GM10847 (cell line): ENCODE results near the gene CCDC14.

Experiments
- POLR2A ChIP-seq: IDR thresholded peaks from 2 replicates; pipeline ENCODE4 v1.6.1; 2011; ENCODE audit not compliant: insufficient read length; ENCODE audit errors: extremely low read depth

Gene CCDC14

DNA sequence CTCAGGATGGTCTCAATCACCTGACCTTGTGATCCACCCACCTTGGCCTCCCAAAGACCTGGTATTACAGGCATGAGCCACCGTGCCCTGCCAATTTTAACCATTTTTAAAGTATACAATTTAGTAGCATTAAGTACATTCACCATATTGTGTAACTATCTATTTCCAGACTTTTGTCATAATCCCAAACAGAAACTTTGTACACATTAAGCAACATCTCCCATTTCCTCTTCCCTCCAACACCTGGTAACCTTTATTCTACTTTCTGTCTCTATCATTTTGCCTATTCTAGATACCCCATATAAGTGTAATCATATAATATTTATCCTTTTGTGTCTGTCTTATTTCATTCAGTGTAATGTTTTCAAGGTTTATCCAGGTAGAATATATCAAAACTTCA is 68.0 kb downstream of the CCDC14 start:
- TF ChIP-seq POLR2A, result no peak

DNA sequence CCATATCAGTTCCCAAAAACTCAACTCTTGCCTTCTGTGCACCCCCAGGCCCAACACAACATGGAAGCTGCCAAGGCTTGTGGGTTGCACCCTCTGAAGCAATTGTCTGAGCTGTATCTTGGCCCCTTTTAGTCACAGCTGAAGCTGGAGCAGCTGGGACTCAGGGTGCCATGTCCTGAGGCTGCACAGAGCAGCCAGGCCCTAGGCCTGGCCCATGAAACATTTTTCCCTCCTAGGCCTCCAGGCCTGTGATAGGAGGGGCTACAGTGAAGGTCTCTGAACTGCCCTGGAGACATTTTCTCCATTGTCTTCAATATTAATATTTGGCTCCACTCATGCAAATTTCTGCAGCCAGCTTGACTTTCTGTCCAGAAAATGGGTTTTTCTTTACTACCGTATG is 68.8 kb downstream of the CCDC14 start:
- TF ChIP-seq POLR2A, result no peak

DNA sequence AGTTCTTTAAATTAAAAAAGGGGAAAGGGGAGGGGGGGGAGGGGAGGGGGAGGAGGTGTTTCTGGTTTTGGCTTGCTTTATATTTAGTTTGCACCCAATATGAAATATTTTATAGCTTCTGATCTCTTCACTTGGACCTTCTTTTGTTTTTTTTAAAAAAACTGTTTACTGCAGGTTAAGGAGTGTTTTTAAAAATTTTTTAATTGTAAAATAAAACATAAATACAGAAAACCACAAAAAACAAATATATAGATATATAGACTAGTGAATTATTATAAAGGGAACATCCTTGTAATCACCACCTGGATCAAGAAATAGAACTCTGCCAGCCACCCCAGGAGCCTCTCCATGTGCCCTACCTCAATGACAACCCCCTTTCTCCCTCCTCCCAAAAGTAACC is 76.0 kb downstream of the CCDC14 start:
- TF ChIP-seq POLR2A, result no peak

DNA sequence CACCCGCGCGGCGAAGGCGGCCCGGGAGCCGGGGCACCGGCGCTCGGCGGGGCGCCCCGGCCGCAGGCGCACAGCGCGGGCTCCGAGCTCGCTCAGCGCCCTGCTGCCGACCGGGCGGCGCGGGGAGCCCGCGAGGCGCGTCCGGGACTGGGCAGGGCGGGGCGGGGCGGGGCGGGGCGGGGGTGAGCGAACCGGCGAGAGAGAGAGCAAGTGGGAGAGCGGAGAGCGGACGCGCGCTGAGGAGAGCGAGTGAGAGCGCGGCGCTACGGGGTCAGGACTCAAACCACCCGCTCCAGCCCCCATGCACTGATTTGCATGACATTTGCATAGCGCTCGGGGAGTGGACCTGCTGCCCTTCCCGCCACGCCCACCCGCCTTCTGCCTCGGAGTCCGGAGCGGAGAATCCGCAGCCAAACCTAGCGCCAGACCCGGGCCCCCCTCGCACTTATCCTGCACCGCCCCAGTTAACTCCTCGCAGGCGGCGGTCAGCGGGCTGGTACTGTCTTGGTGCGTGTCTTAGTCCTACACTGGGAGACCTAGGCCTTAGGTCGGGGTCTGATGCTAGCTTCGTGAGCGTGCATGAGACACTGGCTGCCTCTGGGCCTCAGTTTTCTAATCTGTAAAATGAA is 76.7 kb downstream of the CCDC14 start, which contains the start of gene MYLK:
Gene MYLK (minus strand): TSS at position 130 of the 629 bp plus-strand sequence. CDS start 90,491 bp downstream, outside the sequence.
- no peak for TF ChIP-seq POLR2A

DNA sequence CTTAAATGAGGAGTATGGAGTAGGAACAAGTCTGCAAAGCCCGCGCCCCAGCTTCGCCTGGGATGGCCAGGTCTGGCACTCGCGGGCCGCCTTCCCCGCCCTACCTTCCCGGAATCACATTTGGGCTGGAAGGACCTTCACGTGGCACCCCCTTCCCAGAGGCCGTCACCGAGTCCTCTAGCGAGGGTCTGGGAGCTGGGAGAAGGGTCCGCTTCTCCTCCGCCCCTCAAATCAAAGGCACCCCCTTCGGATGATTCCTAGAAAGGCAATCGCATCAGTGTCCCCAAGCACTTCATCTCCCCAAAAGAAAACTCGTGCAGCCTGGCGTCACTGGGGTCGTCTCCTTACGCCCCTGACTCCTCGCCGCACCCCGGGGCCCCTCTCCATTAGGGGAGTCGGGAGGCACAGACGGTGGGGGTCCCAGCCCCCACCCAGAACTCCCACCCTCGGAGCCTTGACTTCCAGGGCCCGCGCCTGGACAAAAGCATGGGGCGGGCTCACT is 77.3 kb downstream of the CCDC14 start:
- TF ChIP-seq POLR2A, result no peak

DNA sequence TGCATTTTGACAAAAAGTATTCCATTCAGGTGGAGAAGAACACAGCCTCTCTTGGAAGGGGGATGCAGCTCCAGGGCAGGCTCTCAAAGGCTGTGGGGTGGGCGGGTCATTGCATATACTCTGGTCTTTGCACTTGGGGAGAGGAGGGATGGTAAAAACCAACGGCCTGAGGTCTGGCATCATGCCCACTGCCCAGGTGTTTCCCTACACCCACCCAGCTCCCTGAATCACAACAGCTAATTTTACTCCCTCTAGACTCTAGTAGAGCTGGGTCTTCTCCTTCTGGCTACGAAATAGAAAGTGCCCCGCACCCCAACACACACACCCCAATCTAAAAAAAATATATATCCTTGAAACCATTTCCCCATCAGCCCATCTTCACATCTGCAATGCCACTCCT is 77.9 kb downstream of the CCDC14 start:
- TF ChIP-seq POLR2A, result no peak

DNA sequence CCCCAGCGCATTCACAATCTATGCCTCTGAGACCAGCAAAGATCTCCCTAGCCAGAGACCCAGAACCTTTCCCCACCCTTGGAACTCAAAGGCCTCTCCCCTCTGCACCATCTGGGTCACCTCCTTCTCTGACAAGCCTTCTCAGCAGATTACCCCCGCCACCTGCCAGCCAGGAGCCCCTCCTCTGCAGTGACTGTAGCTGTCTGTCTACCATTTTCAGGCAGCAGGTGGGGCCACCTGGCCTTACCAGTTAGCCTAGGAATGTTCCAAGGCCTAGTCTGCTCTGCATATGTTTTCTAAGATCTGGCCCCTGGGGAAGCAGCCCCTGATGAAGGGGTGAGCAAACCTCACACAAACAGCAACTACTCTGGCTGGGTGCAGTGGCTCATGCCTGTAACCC is 79.3 kb downstream of the CCDC14 start:
- no peak for TF ChIP-seq POLR2A

DNA sequence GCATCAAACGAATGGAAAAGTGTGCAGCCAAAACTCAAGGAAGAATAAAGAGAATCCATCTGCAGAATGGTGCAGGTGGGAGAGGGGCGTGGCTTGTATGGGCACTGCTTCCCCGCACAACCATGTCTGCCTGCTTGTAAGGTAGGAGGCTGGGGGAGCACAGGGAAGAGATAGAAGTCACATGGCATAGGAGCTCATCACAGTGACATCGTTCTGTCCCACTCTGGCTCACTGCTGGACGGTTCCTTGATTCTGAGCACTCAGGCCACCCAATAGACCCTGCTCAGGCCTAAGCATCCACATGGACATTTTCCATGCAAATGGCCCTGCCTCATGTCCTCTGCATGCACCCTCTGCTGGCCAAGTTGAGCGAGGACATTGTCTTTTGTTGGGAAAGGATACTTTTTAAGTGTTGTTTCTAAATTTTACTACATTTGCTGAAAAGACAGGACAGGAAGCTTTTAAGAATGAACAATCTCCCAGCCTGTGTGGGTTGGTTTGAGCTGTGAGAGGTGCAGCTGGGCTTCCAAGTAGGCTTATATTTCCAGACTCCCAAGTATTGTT is 79.9 kb downstream of the CCDC14 start:
- TF ChIP-seq POLR2A, result no peak

DNA sequence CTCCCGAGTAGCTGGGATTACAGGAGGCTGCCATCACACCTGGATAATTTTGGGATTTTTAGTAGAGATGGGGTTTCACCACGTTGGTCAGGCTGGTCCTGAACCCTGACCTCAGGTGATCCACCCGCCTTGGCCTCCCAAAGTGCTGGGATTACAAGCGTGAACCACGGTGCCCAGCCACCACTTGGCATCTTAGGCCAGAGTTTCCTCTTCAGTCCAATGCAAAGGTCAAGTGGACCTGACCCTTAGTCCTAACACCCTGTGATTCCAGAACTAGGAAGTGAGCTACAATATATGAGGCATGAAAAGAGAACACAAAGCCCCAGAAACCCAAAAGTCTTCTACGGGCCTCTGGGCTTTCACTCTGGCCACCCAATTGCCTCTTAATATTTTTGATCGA is 82.2 kb downstream of the CCDC14 start:
- TF ChIP-seq POLR2A, result no peak

DNA sequence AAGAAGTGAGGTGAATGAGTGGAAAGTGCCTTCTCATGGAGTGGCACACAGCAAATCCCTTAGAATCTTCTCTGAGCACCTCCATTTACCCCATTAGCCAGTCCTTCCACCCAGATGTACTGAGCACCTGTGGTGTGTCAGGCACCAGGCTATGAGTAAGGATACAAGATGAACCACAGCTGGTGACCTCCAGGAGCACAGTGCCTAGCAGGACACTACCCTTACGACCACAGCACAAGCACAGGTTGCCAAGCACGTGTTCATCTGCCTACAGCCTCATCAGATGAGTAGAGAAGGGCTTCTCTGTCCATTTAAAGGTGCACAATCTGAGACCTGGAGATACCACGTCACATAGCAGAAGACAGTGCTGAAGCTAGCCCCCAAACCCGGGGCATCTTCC is 83.1 kb downstream of the CCDC14 start:
- TF ChIP-seq POLR2A, result no peak

DNA sequence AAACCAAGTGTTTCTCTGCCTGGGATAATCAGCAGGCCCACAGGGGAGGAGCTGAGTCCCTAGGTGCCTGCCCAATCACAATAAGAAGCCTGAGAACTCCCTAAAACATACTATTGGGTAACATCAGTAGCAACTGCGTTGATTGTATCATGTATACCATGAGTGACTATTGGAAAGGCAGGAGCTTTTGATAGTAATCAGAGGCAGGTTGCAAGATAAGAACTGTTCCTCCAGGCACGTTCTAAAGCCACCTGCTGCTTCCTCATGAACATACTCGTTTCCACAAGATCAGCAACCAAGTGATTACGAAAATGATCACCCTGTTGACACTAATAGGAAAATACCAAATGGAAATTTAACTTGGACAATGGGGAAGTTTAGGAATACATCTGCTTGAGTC is 83.6 kb downstream of the CCDC14 start:
- TF ChIP-seq POLR2A, result no peak

DNA sequence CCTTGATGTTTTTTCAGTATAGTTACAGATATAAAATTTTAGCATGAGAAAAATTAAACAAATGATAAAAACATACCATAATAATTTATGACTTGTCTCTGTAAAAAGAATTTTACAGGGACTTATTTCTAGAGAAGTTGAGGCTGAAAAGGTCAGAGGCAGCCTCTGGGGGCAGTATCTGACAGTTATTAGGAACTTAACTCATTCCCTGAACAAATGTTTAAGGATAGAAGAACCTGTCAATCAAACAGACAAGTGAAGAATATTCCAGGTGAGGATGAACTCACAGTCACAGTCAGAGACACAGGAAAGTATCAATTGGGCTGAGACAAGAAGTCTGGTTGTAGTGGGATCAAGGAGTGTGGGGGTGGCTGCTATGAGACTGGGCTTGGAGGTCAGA is 84.2 kb downstream of the CCDC14 start:
- TF ChIP-seq POLR2A, result no peak

DNA sequence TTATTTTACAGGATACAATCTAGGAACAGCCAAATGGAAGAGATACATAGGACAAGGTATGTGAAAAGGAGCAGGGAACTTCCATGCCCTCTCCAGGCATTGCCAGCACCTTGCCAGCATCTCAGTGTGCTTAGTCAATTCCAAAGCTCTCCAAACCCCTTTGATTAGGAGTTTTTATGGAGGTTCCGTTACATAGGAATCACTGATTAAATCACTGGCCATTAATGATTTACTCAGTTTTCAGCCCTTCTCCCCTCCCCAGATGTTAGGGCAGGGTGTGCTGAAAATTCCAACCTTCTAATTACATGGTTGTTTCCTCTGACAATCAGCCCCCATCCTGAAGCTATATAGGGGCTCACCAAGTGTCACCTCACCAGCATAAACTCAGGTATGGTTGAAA is 88.4 kb downstream of the CCDC14 start:
- no peak for TF ChIP-seq POLR2A

DNA sequence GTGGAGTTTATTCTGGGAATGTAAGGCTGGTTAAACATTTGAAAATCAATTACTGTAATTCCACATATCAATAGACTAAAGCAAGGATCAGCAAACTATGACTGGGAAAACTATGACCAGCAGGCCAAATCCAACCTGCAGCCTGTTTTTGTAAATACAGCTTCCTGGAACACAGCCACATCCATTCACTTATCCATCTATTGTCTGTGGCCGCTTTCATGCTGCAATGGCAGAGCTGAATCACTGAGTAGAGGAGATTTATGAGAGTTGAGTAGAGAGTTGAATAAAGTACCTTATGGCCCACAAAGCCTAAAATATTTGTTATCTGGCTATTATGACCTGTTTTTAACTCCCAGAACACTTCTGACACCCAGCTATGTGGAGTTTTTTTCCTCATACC is 89.1 kb downstream of the CCDC14 start:
- TF ChIP-seq POLR2A, result no peak

DNA sequence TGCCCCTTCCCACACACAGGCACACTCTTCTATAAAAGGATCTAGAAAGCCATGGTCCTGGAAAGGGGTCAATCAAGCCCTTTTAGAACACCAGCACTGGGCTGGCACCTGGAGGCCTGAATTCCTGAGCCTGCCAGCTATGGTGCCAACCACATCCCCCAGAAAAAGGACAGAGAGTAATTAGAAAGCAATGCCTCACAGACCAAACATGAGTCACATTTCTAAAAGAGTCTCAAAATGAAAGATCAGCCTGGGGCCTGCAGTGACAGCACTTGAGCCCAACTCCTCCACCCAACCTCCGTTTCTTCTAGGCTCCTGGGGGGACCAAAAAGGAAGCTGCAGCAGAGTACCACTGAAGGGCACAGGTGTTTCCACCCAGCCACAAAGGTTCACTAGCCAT is 91.0 kb downstream of the CCDC14 start:
- no peak for TF ChIP-seq POLR2A

DNA sequence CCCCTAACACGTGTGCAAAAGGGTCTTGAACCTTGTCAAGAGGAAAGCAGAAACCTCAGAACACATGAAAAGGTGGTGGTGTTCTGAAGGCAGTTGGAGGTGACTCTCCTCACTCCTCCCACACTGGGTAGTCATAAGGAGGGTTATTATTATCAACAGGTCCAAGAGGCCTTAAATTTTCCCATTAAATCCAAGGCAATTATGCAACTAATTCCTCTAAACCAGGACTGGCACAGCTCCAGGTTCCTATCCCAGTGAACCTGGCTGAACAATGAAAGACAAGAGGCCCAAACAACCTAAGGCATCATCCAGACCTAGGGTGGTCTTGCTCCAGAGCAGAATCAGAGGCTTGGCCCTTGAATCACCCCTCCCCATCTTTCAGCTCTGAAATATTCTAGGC is 91.9 kb downstream of the CCDC14 start:
- no peak for TF ChIP-seq POLR2A

DNA sequence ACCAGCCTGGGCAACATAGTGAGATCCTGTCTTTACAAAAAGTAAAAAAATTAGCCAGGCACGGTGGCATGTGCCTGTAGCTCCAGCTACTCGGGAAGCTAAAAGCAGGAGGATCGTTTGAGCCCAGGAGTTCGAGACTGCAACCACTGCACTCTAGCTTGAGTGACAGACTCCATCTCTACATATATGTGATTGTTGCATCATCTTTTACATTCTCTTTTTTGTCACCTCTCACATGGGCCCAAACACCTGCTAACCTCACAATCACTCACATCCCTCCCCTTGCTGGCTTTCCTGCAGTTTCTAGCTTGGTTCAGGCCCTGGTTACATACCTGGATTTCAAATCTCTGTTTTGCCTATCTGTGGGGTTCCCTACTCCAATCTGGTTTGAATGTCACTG is 96.3 kb downstream of the CCDC14 start:
- TF ChIP-seq POLR2A, result no peak
